HFFc6 (cell line): Measurements from ENCODE around the gene ARVCF. TPM values are rescaled to one million over a fixed set of nuclear protein-coding genes. Genes with fewer than 3 reads are reported as not detected.
"Not testable (repeated sequence)": the region's sequence is repeated elsewhere in the genome, so short reads cannot be mapped to it uniquely, and the experiment has no call there.

Experiments
- DNase-seq: peaks from one replicate; pipeline ENCODE4 v3.0.0-alpha.2; 2018
- H3K27ac Mint-ChIP-seq: 2 replicates; pipeline ENCODE4 v1.8.0; 2020; ENCODE audit warnings: mild to moderate bottlenecking, mixed read lengths
- H3K27me3 Mint-ChIP-seq: 2 replicates; pipeline ENCODE4 v1.8.0; 2021; ENCODE audit warnings: mild to moderate bottlenecking, moderate library complexity, mixed read lengths; ENCODE audit not compliant: insufficient read depth
- H3K36me3 Mint-ChIP-seq: 2 replicates; pipeline ENCODE4 v1.8.0; 2021; ENCODE audit warnings: low read depth, mixed read lengths
- H3K4me1 Mint-ChIP-seq: 2 replicates; pipeline ENCODE4 v1.8.0; 2020; ENCODE audit warnings: low read depth, mixed read lengths
- H3K4me3 Mint-ChIP-seq: 2 replicates; pipeline ENCODE4 v1.8.0; 2020; ENCODE audit warnings: mild to moderate bottlenecking, moderate library complexity, mixed read lengths
- H3K9me3 Mint-ChIP-seq: 2 replicates; pipeline ENCODE4 v1.8.0; 2020; ENCODE audit warnings: mild to moderate bottlenecking, mixed read lengths
- total RNA-seq, 6 experiments: library from RNA; stranded (reverse); fragmentation: NEBNext Ultra II Directional; extraction: Animal tissue kit (Norgen Biotek cat#: 25700); gene quantifications; 2 replicates in 1 of 6; 3 replicates in 5 of 6; pipeline ENCODE4 v1.2.3, GENCODE V29; 2021
- TF ChIP-seq, protein P1 (sequence below): fragments of 200-600 bp; sonication (generic); IDR thresholded peaks from 2 replicates; pipeline ENCODE4 v1.5.0; 2021; ENCODE audit warnings: antibody characterized with exemption, mild to moderate bottlenecking

ARVCF gene
- total RNA-seq, 6 experiments from 2014 or later = 1.5 to 3.3 (median 2.0) TPM

DNA sequence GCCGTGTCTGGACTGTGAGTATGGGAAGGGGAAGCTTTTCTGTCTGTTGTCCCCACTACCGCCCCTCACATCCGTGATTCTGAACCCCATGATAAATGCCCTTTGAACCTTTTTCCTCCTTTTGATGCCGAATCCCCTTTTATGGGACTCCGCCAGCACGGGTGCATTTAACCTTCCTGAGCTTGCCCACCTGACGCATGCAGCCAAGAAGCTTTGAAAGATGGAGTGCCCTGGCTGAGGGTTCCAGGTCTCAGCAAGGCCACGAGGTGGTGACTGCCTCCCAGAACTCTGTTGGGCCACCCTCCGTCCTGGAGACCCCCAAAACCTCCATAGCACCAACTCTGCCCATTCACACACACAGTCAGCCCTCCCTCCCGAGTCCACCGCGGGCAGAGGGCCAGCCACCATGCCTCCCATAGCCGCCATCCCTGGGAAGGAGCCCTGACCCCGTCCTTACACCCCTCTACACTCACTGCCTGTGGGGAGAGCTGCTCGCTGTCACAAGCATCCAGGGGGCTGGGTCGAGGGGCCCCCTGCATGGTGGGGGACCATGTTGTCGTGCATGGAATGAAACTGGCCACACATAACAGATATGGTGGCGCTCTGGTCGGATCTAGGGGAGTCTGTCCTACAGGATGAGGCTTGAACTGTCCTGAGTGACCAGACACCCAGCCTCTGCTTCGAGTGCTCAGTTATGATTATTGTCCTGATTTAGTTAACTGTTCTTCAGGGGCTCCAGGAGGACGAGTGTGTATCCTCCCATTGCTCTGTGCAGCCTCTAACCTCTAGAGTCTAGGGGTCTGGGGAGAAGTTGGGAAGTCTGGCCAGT is 75.9 kb downstream of the ARVCF start:
- TF ChIP-seq, protein P1, sequence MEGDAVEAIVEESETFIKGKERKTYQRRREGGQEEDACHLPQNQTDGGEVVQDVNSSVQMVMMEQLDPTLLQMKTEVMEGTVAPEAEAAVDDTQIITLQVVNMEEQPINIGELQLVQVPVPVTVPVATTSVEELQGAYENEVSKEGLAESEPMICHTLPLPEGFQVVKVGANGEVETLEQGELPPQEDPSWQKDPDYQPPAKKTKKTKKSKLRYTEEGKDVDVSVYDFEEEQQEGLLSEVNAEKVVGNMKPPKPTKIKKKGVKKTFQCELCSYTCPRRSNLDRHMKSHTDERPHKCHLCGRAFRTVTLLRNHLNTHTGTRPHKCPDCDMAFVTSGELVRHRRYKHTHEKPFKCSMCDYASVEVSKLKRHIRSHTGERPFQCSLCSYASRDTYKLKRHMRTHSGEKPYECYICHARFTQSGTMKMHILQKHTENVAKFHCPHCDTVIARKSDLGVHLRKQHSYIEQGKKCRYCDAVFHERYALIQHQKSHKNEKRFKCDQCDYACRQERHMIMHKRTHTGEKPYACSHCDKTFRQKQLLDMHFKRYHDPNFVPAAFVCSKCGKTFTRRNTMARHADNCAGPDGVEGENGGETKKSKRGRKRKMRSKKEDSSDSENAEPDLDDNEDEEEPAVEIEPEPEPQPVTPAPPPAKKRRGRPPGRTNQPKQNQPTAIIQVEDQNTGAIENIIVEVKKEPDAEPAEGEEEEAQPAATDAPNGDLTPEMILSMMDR = no peak
- no peak for DNase-seq
- peak overlapping the region; percentile 99 for H3K27ac Mint-ChIP-seq
- H3K9me3 Mint-ChIP-seq = peaks cover 13% of the 10 kb centered on the region
- H3K4me3 Mint-ChIP-seq = peak overlapping the region; percentile 94
- H3K36me3 Mint-ChIP-seq = peaks cover 37% of the 10 kb centered on the region
- peaks cover 55% of the 10 kb centered on the region for H3K4me1 Mint-ChIP-seq
- peaks cover 2% of the 10 kb centered on the region; the same call in 1 of the 2 replicates for H3K27me3 Mint-ChIP-seq

DNA sequence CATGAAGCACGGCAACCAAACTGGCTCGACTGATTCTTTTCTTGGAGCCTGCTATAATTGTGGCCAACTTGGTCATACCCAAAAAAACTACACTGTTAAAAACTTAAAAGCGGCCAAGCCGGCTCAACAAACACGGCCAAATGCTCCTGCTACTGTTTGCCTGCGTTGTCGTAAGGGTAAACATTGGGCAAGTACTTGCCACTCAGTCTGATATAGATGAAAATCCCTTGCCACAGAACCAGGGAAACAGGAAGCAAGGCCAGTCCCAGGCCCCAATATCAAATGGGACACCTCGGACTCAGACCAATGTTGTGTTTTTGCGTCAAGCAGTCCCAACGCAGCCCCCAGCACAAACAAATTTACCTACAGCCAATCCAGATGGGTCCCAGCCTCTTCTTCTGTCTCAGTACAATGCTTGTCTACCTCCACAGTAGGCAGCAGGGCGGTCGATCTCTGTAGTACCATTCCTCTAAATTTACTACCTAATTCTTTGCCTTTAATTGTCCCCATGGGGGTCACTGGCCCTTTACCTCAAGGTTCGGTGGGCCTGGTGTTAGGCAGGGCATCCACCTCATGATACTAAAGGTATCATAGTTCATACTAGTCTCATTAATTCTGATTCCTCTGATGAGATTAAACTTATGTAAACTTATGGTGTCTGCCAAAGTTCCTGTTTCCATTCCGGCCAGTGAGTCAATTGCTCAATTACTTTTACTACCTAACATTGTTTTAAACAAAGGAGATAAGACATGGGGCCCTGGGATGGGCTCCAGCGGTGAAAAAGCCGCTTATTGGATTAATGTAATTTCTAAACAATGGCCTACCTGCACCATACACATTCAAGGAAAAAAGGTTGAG is 78.8 kb downstream of the ARVCF start:
- TF ChIP-seq, protein P1 = no peak
- Mint-ChIP-seq H3K4me1 (peaks cover 34% of the 10 kb centered on the region), H3K9me3 (peaks cover 19% of the 10 kb centered on the region), H3K27ac (no peak overlapping the region), H3K27me3 (peaks cover 2% of the 10 kb centered on the region; the same call in 1 of the 2 replicates), H3K4me3 (no peak overlapping the region), H3K36me3 (peaks cover 39% of the 10 kb centered on the region)
- DNase-seq = no peak

DNA sequence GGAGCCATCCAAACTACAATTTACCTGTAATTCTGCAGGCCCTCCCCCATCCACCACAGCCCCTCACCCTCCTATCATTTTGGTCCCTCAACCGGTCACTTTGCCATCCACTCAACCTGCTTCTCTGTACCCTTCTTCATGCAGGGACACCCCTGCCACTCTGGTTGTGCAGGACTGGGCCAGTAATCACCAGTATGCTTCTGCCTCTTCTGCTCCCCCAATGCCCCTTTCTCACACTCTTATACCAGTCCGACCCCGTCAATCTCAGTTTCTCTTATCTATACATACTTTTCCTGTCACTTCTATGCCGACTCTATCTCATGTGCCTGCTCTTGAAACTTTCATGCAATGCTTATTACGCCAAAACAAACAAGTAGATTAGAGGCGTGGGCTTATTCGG is 80.1 kb downstream of the ARVCF start:
- no peak overlapping the region for H3K27ac Mint-ChIP-seq

DNA sequence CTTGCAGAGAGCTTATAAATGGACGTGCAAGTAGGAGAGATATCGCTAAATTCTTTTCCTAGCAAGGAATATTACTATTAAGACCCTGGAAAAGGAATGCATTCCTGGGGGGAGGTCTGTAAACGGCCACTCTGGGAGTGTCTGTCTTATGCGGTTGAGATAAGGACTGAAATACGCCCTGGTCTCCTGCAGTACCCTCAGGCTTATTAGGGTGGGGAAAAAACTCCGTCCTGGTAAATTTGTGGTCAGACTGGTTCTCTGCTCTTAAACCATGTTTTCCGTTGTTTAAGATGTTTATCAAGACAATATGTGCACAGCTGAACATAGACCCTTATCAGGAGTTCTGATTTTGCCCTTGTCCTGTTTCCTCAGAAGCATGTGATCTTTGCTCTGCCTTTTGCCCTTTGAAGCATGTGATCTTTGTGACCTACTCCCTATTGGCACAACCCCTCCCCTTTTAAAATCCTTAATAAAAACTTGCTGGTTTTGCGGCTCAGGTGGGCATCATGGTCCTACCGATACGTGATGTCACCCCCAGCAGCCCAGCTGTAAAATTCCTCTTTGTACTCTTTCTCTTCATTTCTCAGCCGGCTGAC is 81.4 kb downstream of the ARVCF start:
- H3K4me3 Mint-ChIP-seq, H3K27ac Mint-ChIP-seq, H3K27me3 Mint-ChIP-seq, DNase-seq: not testable (repeated sequence)
- Mint-ChIP-seq H3K9me3 (peaks cover 19% of the 10 kb centered on the region), H3K4me1 (peaks cover 17% of the 10 kb centered on the region), H3K36me3 (peaks cover 38% of the 10 kb centered on the region)

More for the DNA sequence above, 80.1 kb downstream of the ARVCF start:
- H3K4me1 Mint-ChIP-seq = peaks cover 27% of the 10 kb centered on the region
- H3K36me3 Mint-ChIP-seq = peaks cover 39% of the 10 kb centered on the region
- TF ChIP-seq, protein P1 = no peak
- H3K27me3 Mint-ChIP-seq = peaks cover 2% of the 10 kb centered on the region; the same call in 1 of the 2 replicates
- no peak overlapping the region for H3K4me3 Mint-ChIP-seq
- no peak for DNase-seq
- peaks cover 19% of the 10 kb centered on the region for H3K9me3 Mint-ChIP-seq

DNA sequence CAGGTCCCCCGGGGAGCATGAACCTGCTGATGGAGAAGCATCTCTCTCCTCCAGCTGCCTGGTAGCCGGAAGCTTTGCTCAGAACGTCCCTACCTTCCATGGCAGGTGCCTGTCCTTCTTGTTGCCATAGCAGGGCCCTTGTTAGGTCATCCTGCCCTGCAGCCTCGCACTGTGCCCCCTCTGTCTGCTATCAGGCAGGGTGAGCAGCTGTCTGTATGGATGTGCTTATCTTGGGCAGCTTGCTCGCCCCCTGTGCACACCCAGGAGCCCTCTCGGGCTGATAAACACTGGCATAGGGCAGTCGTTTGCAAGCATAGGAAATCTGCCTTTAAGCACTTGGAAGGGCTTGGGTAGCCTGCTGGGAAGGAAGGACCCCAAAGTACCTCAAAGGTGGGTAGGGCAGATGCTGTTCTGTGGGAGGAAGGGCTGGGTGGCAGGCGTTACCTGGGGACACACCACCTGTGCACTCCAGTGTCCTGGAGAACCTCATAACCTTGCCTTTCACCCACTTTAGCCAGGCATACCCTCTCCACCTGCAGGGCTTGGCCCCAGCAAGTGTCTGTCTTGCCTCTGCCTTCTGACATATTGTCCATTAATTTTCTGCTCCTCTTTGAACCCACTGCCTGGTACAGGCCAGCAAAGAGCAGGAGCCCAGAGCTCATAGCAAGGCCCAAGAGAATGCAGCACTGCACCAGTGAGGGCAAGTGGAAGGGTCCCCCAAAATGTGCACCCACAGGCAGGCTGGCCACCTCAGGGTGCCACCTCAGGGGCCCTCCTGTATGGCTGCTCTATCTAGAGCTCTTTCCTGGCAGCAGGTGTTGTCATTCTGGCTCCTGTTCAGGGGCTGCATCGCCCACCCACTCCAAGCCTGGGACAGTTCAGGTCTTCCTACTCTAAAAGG is 83.0 kb downstream of the ARVCF start:
- peaks cover 8% of the 10 kb centered on the region for H3K4me1 Mint-ChIP-seq
- no peak for DNase-seq
- no peak overlapping the region for H3K27ac Mint-ChIP-seq
- H3K27me3 Mint-ChIP-seq = no peaks in the 10 kb centered on the region; the same call in 1 of the 2 replicates
- peaks cover 38% of the 10 kb centered on the region for H3K36me3 Mint-ChIP-seq
- H3K9me3 Mint-ChIP-seq = peaks cover 19% of the 10 kb centered on the region
- TF ChIP-seq, protein P1 = no peak
- no peak overlapping the region for H3K4me3 Mint-ChIP-seq
